Measurements from ENCODE around the gene KDM6A.
"Not testable (repeated sequence)": the region's sequence is repeated elsewhere in the genome, so short reads cannot be mapped to it uniquely, and the experiment has no call there.

KDM6A gene

GRCh38 chrX:44927398-44927797 is 54.4 kb downstream of the KDM6A start:
- H3K4me3 ChIP-seq (ENCODE audit: low read depth, low read length) = no peak overlapping the region
- H3K27ac ChIP-seq = no peak overlapping the region
- H3K27me3 ChIP-seq (replicated peaks) = no peaks in the 10 kb centered on the region
- no peak for DNase-seq
- no peak for TF ChIP-seq CTCF (IDR thresholded peaks at IDR 0.05; ENCODE audit: low read depth, low read length, missing control alignments)
- H3K36me3 ChIP-seq (replicated peaks) = no peaks in the 10 kb centered on the region
- in situ Hi-C loops (cut with HindIII; ENCODE audit: low pct_ligation_motif_present, low sequenced_read_pairs) = no loop called here

- Histone ChIP-seq H3K27me3 (replicated peaks) (no peaks in the 10 kb centered on the region), H3K27ac (no peak overlapping the region), H3K36me3 (replicated peaks) (no peaks in the 10 kb centered on the region), H3K4me3 (ENCODE audit: low read depth, low read length) (no peak overlapping the region)
- no peak for TF ChIP-seq CTCF (IDR thresholded peaks at IDR 0.05; ENCODE audit: low read depth, low read length, missing control alignments)
- no peak for DNase-seq
- in situ Hi-C loops (cut with HindIII; ENCODE audit: low pct_ligation_motif_present, low sequenced_read_pairs) = no loop called here
Measured at GRCh38 chrX:44931441-44931973, 58.5 kb downstream of the KDM6A start.

GRCh38 chrX:44935172-44935571 is 62.2 kb downstream of the KDM6A start:
- H3K27me3 ChIP-seq (replicated peaks) = no peaks in the 10 kb centered on the region
- in situ Hi-C loops (cut with HindIII; ENCODE audit: low pct_ligation_motif_present, low sequenced_read_pairs) = no loop called here
- H3K27ac ChIP-seq = no peak overlapping the region
- TF ChIP-seq CTCF (IDR thresholded peaks at IDR 0.05; ENCODE audit: low read depth, low read length, missing control alignments) = no peak
- no peak for DNase-seq
- no peaks in the 10 kb centered on the region for H3K36me3 ChIP-seq (replicated peaks)
- no peak overlapping the region for H3K4me3 ChIP-seq (ENCODE audit: low read depth, low read length)

GRCh38 chrX:44935640-44936039 is 62.7 kb downstream of the KDM6A start:
- no peak for TF ChIP-seq CTCF (IDR thresholded peaks at IDR 0.05; ENCODE audit: low read depth, low read length, missing control alignments)
- in situ Hi-C loops (cut with HindIII; ENCODE audit: low pct_ligation_motif_present, low sequenced_read_pairs) = no loop called here
- Histone ChIP-seq H3K27ac (no peak overlapping the region), H3K36me3 (replicated peaks) (no peaks in the 10 kb centered on the region), H3K4me3 (ENCODE audit: low read depth, low read length) (no peak overlapping the region), H3K27me3 (replicated peaks) (no peaks in the 10 kb centered on the region)
- DNase-seq = no peak

GRCh38 chrX:44937606-44938005 is 64.6 kb downstream of the KDM6A start:
- no peaks in the 10 kb centered on the region for H3K27me3 ChIP-seq (replicated peaks)
- H3K27ac ChIP-seq = no peak overlapping the region
- H3K4me3 ChIP-seq (ENCODE audit: low read depth, low read length) = no peak overlapping the region
- no peaks in the 10 kb centered on the region for H3K36me3 ChIP-seq (replicated peaks)
- in situ Hi-C loops (cut with HindIII; ENCODE audit: low pct_ligation_motif_present, low sequenced_read_pairs) = no loop called here
- no peak for TF ChIP-seq CTCF (IDR thresholded peaks at IDR 0.05; ENCODE audit: low read depth, low read length, missing control alignments)
- no peak for DNase-seq

GRCh38 chrX:44938111-44938510 is 65.1 kb downstream of the KDM6A start:
- Histone ChIP-seq H3K27me3 (replicated peaks) (no peaks in the 10 kb centered on the region), H3K4me3 (ENCODE audit: low read depth, low read length) (no peak overlapping the region), H3K27ac (no peak overlapping the region), H3K36me3 (replicated peaks) (no peaks in the 10 kb centered on the region)
- no peak for TF ChIP-seq CTCF (IDR thresholded peaks at IDR 0.05; ENCODE audit: low read depth, low read length, missing control alignments)
- in situ Hi-C loops (cut with HindIII; ENCODE audit: low pct_ligation_motif_present, low sequenced_read_pairs) = no loop called here
- no peak for DNase-seq

- H3K36me3 ChIP-seq (replicated peaks); DNase-seq; H3K4me3 ChIP-seq (ENCODE audit: low read depth, low read length); H3K27me3 ChIP-seq (replicated peaks); H3K27ac ChIP-seq; in situ Hi-C loops (cut with HindIII; ENCODE audit: low pct_ligation_motif_present, low sequenced_read_pairs): not testable (repeated sequence)
Measured at GRCh38 chrX:44940541-44940940, 67.6 kb downstream of the KDM6A start.

Data from brain microvascular endothelial cell (primary cell).